SKM-1 treated with dmso at 0.1 percent for 144 hours (cell line): ENCODE measurements around the gene TRIM50.
"Not testable (repeated sequence)": the region's sequence is repeated elsewhere in the genome, so short reads cannot be mapped to it uniquely, and the experiment has no call there.

Experiments used
- DNase-seq: peaks from one replicate; lab custom pipeline; 2025; ENCODE audit not compliant: unreplicated experiment; lab: John Stamatoyannopoulos, UW

TRIM50 gene

GRCh38 chr7:73316521-73316920 is 11.4 kb downstream of the TRIM50 start:
- no peak for DNase-seq

- no peak for DNase-seq
Observed at GRCh38 chr7:73314271-73314670, 13.6 kb downstream of the TRIM50 start.

- no peak for DNase-seq
Observed at GRCh38 chr7:73313521-73313906, 14.4 kb downstream of the TRIM50 start.

GRCh38 chr7:73312831-73313520 is 14.9 kb downstream of the TRIM50 start:
- DNase-seq: no peak

GRCh38 chr7:73311421-73311820 is 16.5 kb downstream of the TRIM50 start:
- not testable (repeated sequence) for DNase-seq

GRCh38 chr7:73308665-73309214 is 19.1 kb downstream of the TRIM50 start, which contains the start of gene NSUN5:
Gene NSUN5 (minus strand): TSS chr7:73308826. CDS start chr7:73308790, 36 bp downstream.
- DNase-seq: peak; percentile 84

GRCh38 chr7:73308074-73308664 is 19.7 kb downstream of the TRIM50 start:
- DNase-seq: no peak

GRCh38 chr7:73307436-73307835 is 20.4 kb downstream of the TRIM50 start:
- DNase-seq: no peak

GRCh38 chr7:73304612-73305387 is 23.1 kb downstream of the TRIM50 start:
- DNase-seq: not testable (repeated sequence)

- DNase-seq: no peak
Observed at GRCh38 chr7:73304071-73304470, 23.8 kb downstream of the TRIM50 start.

GRCh38 chr7:73303546-73303945 is 24.3 kb downstream of the TRIM50 start:
- no peak for DNase-seq

GRCh38 chr7:73302846-73303245 is 25.0 kb downstream of the TRIM50 start:
- DNase-seq: not testable (repeated sequence)

- DNase-seq: not testable (repeated sequence)
Observed at GRCh38 chr7:73301108-73301507, 26.8 kb downstream of the TRIM50 start.

GRCh38 chr7:73299812-73300211 is 28.1 kb downstream of the TRIM50 start:
- DNase-seq: not testable (repeated sequence)

GRCh38 chr7:73297706-73298105 is 30.2 kb downstream of the TRIM50 start:
- not testable (repeated sequence) for DNase-seq

GRCh38 chr7:73297235-73297634 is 30.6 kb downstream of the TRIM50 start:
- DNase-seq: not testable (repeated sequence)

- DNase-seq: not testable (repeated sequence)
Observed at GRCh38 chr7:73277210-73277609, 50.7 kb downstream of the TRIM50 start.

- DNase-seq: not testable (repeated sequence)
Observed at GRCh38 chr7:73267813-73268212, 60.1 kb downstream of the TRIM50 start.

- not testable (repeated sequence) for DNase-seq
Observed at GRCh38 chr7:73266719-73267368, 61.0 kb downstream of the TRIM50 start.
